Fibroblast of skin of left quadriceps (primary cell): ENCODE results near the gene DNAAF5.

Experiments used
- DNase-seq, 2 experiments: peaks; one replicate each; pipeline ENCODE4 v3.0.0-alpha.2; 2013; ENCODE audit warnings: low read depth in 2 of 2

The DNAAF5 gene

GRCh38 chr7:834277-834676 lies 107.8 kb downstream of the DNAAF5 start:
- DNase-seq, result no peak

- no peak for DNase-seq
Measured at GRCh38 chr7:835021-835420, 108.5 kb downstream of the DNAAF5 start.

- no peak for DNase-seq
Measured at GRCh38 chr7:835485-836401, 109.2 kb downstream of the DNAAF5 start.
